HG03342 (cell line): Measurements from ENCODE around the gene OR11H6.
"Not testable (repeated sequence)": the region's sequence is repeated elsewhere in the genome, so short reads cannot be mapped to it uniquely, and the experiment has no call there.

Source experiments
- ATAC-seq: cut with Tn5 transposase; IDR thresholded peaks from one replicate; pipeline ENCODE4 v1.9.1; 2021; ENCODE audit warnings: mild to moderate bottlenecking, moderate library complexity; ENCODE audit not compliant: unreplicated experiment

The OR11H6 gene

GRCh38 chr14:20223410-20223809 is at the start of gene OR11H6:
Gene OR11H6 (plus strand): TSS chr14:20223710. CDS start chr14:20223710, 0 bp downstream.
- ATAC-seq: no peak

GRCh38 chr14:20174205-20174604 is 49.3 kb upstream of the OR11H6 start:
- not testable (repeated sequence) for ATAC-seq

DNA sequence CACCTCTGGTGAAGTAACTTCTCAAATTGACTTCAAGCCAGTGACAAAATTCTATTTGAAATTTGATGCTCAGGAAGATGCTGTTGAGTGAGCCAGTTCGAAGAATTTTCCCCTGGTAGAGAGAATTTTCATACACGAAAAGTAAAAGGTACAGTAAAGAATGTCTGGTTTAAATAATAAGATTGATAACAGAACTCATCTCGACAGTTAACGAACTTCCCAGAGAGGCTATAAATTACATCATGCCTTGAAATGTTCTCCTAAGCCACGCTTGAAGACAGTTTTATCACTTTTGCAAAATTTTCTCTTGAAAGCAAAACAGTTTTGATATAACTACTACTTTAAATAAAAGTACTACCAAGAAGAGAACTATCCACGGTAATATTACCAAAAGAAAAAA is 47.2 kb upstream of the OR11H6 start:
- no peak for ATAC-seq

- ATAC-seq: no peak
Observed at GRCh38 chr14:20177433-20177974, 46.0 kb upstream of the OR11H6 start.

DNA sequence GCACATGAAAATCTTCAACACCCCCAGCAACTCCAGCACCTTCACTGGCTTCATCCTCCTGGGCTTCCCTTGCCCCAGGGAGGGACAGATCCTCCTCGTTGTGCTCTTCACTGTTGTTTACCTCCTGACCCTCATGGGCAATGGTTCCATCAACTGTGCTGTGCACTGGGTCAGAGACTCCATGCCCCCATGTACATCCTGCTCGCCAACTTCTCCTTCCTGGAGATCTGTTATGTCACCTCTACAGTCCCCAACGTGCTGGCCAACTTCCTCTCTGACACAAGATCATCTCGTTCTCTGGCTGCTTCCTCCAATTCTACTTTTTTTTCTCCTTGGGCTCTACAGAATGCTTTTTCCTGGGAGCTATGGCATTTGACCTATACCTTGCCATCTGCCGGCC is 44.3 kb upstream of the OR11H6 start:
- no peak for ATAC-seq

DNA sequence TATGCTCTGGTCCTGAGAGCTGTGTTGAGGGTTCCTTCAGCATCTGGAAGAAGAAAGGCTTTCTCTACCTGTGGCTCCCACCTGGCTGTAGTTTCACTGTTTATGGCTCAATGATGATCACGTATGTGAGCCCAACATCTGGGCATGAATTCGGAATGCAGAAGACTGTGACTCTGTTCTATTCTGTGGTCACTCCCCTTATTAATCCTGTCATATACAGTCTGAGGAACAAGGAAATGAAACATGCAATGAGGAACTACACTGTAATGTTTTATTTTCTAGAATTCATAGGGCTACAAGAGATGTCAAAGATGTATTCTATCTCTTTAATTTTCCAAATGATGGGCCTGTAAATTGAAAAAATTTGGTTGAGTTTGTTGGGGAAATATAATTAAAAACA is 43.6 kb upstream of the OR11H6 start:
- ATAC-seq: no peak

GRCh38 chr14:20180486-20180885 is 43.0 kb upstream of the OR11H6 start:
- no peak for ATAC-seq

GRCh38 chr14:20184181-20184580 is 39.3 kb upstream of the OR11H6 start:
- ATAC-seq: no peak

DNA sequence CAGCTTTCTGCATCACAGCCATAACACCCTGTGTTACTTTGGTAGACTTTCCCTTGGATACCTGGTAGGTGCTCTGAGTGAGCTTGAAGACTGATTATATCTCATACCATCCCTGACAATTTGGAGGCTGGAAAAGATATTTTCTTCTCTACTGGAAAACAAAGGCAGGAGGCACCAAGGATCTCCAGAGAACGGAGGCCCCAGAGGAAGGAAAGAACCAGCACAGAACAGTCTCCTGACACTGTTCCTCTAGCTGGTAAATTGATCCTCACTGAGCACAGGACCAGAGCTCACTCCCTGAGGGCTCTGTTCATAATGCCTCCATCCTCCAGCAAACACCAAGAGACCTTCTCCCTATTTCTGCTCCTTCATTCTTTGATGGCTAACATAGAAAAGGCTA is 32.9 kb upstream of the OR11H6 start, which contains the start of gene OR11G2:
Gene OR11G2, plus strand, starts transcription at position 301 of the 400 bp plus-strand sequence. CDS start 6,542 bp downstream, outside the sequence.
- no peak for ATAC-seq

GRCh38 chr14:20191396-20191795 is 32.1 kb upstream of the OR11H6 start:
- ATAC-seq: no peak

GRCh38 chr14:20194101-20194500 is 29.4 kb upstream of the OR11H6 start:
- ATAC-seq: no peak

DNA sequence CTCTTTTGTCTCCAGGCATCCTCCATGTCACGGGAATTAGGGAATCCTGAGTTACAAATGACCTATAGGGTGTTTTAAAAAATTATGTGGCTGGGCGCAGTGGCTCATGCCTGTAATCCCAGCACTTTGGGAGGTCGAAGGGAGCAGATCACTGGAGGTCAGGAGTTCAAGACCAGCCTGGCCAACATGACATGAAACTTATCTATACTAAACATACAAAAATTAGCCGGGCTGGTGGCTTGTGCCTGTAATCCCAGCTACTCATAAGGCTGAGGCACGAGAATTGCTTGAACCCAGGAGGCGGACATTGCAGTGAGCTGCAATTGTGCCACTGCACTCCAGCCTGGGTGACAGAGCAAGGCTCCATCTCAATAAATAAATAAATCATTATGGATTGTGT is 28.3 kb upstream of the OR11H6 start:
- ATAC-seq: not testable (repeated sequence)

- no peak for ATAC-seq
Observed at GRCh38 chr14:20195911-20196310, 27.6 kb upstream of the OR11H6 start.

DNA sequence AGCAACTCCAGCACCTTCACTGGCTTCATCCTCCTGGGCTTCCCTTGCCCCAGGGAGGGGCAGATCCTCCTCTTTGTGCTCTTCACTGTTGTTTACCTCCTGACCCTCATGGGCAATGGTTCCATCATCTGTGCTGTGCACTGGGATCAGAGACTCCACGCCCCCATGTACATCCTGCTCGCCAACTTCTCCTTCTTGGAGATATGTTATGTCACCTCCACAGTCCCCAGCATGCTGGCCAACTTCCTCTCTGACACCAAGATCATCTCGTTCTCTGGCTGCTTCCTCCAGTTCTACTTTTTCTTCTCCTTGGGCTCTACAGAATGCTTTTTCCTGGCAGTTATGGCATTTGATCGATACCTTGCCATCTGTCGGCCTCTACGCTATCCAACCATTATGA is 26.1 kb upstream of the OR11H6 start:
- ATAC-seq: no peak

DNA sequence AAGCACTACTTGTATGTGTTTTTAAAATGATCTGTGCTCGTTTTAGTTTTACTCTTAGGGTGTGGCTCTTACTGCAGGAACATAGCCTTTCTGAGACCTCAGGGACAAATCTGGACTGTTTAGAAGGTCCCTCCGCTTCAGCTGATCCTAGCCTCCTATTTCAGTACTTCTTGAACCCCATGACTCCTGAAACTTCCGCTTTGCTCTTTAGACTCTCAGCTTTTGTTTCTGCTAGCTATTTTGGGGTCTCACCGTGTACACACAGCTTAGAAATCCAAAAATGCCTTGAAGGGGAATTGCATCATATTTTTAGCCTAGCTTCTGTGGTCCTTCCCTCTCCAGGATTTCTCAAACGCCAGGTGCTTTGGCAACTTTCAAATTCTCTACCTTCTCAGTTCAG is 24.5 kb upstream of the OR11H6 start:
- no peak for ATAC-seq

- ATAC-seq: no peak
Observed at GRCh38 chr14:20204721-20205120, 18.8 kb upstream of the OR11H6 start.

GRCh38 chr14:20209595-20209994 is 13.9 kb upstream of the OR11H6 start:
- ATAC-seq: no peak

- ATAC-seq: not testable (repeated sequence)
Observed at GRCh38 chr14:20212406-20212805, 11.1 kb upstream of the OR11H6 start.

- no peak for ATAC-seq
Observed at GRCh38 chr14:20215196-20215595, 8.3 kb upstream of the OR11H6 start.

- ATAC-seq: no peak
Observed at GRCh38 chr14:20219033-20219432, 4.5 kb upstream of the OR11H6 start.

- no peak for ATAC-seq
Observed at GRCh38 chr14:20228681-20229080, 5.2 kb downstream of the OR11H6 start, which contains the start of gene OR11H7. Gene OR11H7 (plus strand): TSS chr14:20228981.

DNA sequence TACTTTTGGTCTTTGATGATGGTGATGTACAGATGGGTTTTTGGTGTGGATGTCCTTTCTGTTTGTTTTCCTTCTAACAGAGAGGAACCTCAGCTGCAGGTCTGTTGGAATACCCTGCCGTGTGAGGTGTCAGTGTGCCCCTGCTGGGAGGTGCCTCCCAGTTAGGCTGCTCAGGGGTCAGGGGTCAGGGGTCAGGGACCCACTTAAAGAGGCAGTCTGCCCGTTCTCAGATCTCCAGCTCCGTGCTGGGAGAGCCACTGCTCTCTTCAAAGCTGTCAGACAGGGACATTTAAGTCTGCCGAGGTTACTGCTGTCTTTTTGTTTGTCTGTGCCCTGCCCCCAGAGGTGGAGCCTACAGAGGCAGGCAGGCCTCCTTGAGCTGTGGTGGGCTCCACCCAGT is 11.9 kb downstream of the OR11H6 start:
- ATAC-seq: not testable (repeated sequence)

GRCh38 chr14:20247646-20248246 is 24.2 kb downstream of the OR11H6 start:
- ATAC-seq: no peak
